Keratinocyte (primary cell): ENCODE results near the gene SLC25A44. TPM values are rescaled to one million over a fixed set of nuclear protein-coding genes. Genes with fewer than 3 reads are reported as not detected.
A peak's percentile ranks its signal among the peaks of the same experiment; 100 is the strongest.

Experiments used
- DNase-seq: peaks from one replicate; pipeline ENCODE4 v3.0.0-alpha.2; 2011; ENCODE audit warnings: low read depth, missing footprints, low spot score
- FAIRE-seq: peaks from 2 replicates; lab custom pipeline; 2011; peaks lifted over from hg19 to GRCh38; lab: Jason Lieb, UNC
- H2AFZ ChIP-seq: 2 replicates; pipeline ENCODE4 v1.6.0; 2012; ENCODE audit warnings: low read length, control low read depth, inconsistent platforms; ENCODE audit not compliant: control insufficient read depth
- H3K27ac ChIP-seq: 2 replicates; pipeline ENCODE4 v1.5.1; 2011; ENCODE audit warnings: low read length; ENCODE audit not compliant: control insufficient read depth, insufficient read depth
- H3K27me3 ChIP-seq: 3 replicates; pipeline ENCODE4 v1.6.0; 2011; ENCODE audit warnings: low read length; ENCODE audit not compliant: control insufficient read depth, insufficient read depth; ENCODE audit errors: extremely low read depth
- H3K36me3 ChIP-seq, 2 experiments: 2 replicates in 1 of 2; 3 replicates in 1 of 2; pipeline ENCODE4 v1.5.1; 2011; ENCODE audit warnings: low read length in 2 of 2, mild to moderate bottlenecking in 1 of 2; ENCODE audit not compliant: control insufficient read depth in 2 of 2, insufficient read depth in 2 of 2; ENCODE audit errors: extremely low read depth in 1 of 2
- H3K4me1 ChIP-seq: 3 replicates; pipeline ENCODE4 v1.5.1; 2011; ENCODE audit warnings: low read length; ENCODE audit not compliant: control insufficient read depth, insufficient read depth; ENCODE audit errors: extremely low read depth
- H3K4me2 ChIP-seq: 3 replicates; pipeline ENCODE4 v1.6.0; 2011; ENCODE audit warnings: low read depth, low read length; ENCODE audit not compliant: control insufficient read depth, insufficient read depth; ENCODE audit errors: extremely low read depth
- H3K4me3 ChIP-seq, 3 experiments: fragments of 200-600 bp in 1 of 3; sonication (generic) in 1 of 3; 2 replicates in 2 of 3; 3 replicates in 1 of 3; pipeline ENCODE4 v1.5.1; 2011 to 2016; ENCODE audit warnings: low read length in 3 of 3, mild to moderate bottlenecking in 3 of 3, control low read depth in 2 of 3, inconsistent platforms in 1 of 3, low read depth in 1 of 3, mixed read lengths in 1 of 3, mixed run types in 1 of 3, moderate library complexity in 1 of 3; ENCODE audit not compliant: control insufficient read depth in 2 of 3, insufficient read depth in 2 of 3; ENCODE audit errors: extremely low read depth in 1 of 3
- H3K79me2 ChIP-seq: 2 replicates; pipeline ENCODE4 v1.6.0; 2012; ENCODE audit warnings: low read length; ENCODE audit not compliant: control insufficient read depth, insufficient read depth
- H3K9ac ChIP-seq: 3 replicates; pipeline ENCODE4 v1.6.0; 2011; ENCODE audit warnings: low read length; ENCODE audit not compliant: control insufficient read depth, insufficient read depth; ENCODE audit errors: extremely low read depth
- H3K9me1 ChIP-seq: 3 replicates; pipeline ENCODE4 v1.6.0; 2011; ENCODE audit warnings: low read length; ENCODE audit not compliant: control insufficient read depth, insufficient read depth; ENCODE audit errors: extremely low read depth
- H3K9me3 ChIP-seq: 2 replicates; pipeline ENCODE4 v1.5.1; 2012; ENCODE audit warnings: low read depth, low read length; ENCODE audit not compliant: control insufficient read depth
- H4K20me1 ChIP-seq: 3 replicates; pipeline ENCODE4 v1.6.0; 2011; ENCODE audit warnings: low read length; ENCODE audit not compliant: control insufficient read depth, insufficient read depth; ENCODE audit errors: extremely low read depth
- EZH2 ChIP-seq: IDR thresholded peaks from one replicate; pipeline ENCODE4 v1.6.1; 2012; ENCODE audit warnings: inconsistent platforms, mild to moderate bottlenecking, low read length, moderate library complexity
- dilution Hi-C: fragments of 300-500 bp; cut with MboI; formaldehyde crosslinking; loops from one replicate; pipeline ENCODE4 v1.7.0; 2020; ENCODE audit warnings: low sequenced_read_pairs; ENCODE audit not compliant: extremely low pct_ligation_motif_present
- polyA plus RNA-seq, 5 experiments: library from polyadenylated mRNA; depleted of rRNA in 3 of 5; stranded (reverse) in 3 of 5; stranded (forward) in 1 of 5; unstranded in 1 of 5; fragments of >200 nt; gene quantifications; 1 replicate in 1 of 5; 2 replicates in 3 of 5; 3 replicates in 1 of 5; pipeline versions ENCODE4 v1.2.1 to v1.2.3, GENCODE V29; 2011 to 2012; ENCODE audit warnings: missing spikeins in 2 of 5, low read depth in 1 of 5, low replicate concordance in 1 of 5
- TF ChIP-seq, protein P1 (sequence below), 3 experiments: IDR thresholded peaks in 1 of 3; conservative IDR thresholded peaks in 1 of 3; optimal IDR thresholded peaks in 1 of 3; 2 replicates in 2 of 3; 3 replicates in 1 of 3; pipeline versions ENCODE3 to v1.5.1; 2011; ENCODE audit warnings: low read length in 3 of 3, mild to moderate bottlenecking in 3 of 3, moderate library complexity in 2 of 3, control low read depth in 1 of 3, inconsistent platforms in 1 of 3; ENCODE audit not compliant: insufficient read depth in 2 of 3; ENCODE audit errors: extremely low read depth in 1 of 3

The SLC25A44 gene
- polyA plus RNA-seq, 1 donor (not counting 4 experiments of a cell fraction or from before 2014, with no cell fraction given): 24.4 TPM

DNA sequence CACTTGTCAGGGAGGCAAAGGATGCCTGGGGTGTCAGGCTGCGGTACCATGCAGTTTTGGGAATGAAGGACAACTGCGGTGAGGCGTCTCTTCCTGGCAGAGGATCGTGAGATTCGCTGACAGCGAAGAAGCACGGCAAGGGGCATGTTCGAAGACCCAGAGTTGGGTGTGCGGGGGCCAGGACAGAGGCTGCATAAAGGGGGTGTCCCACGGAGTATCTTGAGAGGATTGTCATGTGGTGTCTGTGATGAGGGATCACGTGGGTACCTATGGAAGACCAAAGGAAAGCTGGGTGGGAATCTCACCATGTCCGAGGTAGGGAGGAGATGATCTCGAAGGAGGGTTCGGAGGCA, 372 bp downstream of the SLC25A44 start:
- Histone ChIP-seq H3K9ac (peak overlapping the region; percentile 87), H3K36me3 (peaks cover 5 to 8% of the 10 kb centered on the region in 2 experiments), H3K4me3 (peak overlapping the region; percentile 62 to 86 (median 84)), H3K9me3 (no peaks in the 10 kb centered on the region), H2AFZ (peak overlapping the region; percentile 46), H4K20me1 (no peaks in the 10 kb centered on the region), H3K27ac (peak overlapping the region; percentile 83), H3K9me1 (no peaks in the 10 kb centered on the region), H3K4me2 (peak overlapping the region; percentile 93), H3K4me1 (peaks cover 8% of the 10 kb centered on the region), H3K27me3 (no peaks in the 10 kb centered on the region), H3K79me2 (peaks cover 48% of the 10 kb centered on the region)
- dilution Hi-C loops: no loop called here
- no peak for DNase-seq
- no peak for FAIRE-seq
- TF ChIP-seq EZH2: no peak
- TF ChIP-seq, protein P1, sequence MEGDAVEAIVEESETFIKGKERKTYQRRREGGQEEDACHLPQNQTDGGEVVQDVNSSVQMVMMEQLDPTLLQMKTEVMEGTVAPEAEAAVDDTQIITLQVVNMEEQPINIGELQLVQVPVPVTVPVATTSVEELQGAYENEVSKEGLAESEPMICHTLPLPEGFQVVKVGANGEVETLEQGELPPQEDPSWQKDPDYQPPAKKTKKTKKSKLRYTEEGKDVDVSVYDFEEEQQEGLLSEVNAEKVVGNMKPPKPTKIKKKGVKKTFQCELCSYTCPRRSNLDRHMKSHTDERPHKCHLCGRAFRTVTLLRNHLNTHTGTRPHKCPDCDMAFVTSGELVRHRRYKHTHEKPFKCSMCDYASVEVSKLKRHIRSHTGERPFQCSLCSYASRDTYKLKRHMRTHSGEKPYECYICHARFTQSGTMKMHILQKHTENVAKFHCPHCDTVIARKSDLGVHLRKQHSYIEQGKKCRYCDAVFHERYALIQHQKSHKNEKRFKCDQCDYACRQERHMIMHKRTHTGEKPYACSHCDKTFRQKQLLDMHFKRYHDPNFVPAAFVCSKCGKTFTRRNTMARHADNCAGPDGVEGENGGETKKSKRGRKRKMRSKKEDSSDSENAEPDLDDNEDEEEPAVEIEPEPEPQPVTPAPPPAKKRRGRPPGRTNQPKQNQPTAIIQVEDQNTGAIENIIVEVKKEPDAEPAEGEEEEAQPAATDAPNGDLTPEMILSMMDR (optimal IDR thresholded peaks at IDR 0.05 in 1 of 3, IDR thresholded peaks at IDR 0.05 in 1 of 3, conservative IDR thresholded peaks at IDR 0.05 in 1 of 3; ENCODE audit: extremely low read depth in 1 of 3, insufficient read depth in 2 of 3, low read length in 3 of 3): no peak

DNA sequence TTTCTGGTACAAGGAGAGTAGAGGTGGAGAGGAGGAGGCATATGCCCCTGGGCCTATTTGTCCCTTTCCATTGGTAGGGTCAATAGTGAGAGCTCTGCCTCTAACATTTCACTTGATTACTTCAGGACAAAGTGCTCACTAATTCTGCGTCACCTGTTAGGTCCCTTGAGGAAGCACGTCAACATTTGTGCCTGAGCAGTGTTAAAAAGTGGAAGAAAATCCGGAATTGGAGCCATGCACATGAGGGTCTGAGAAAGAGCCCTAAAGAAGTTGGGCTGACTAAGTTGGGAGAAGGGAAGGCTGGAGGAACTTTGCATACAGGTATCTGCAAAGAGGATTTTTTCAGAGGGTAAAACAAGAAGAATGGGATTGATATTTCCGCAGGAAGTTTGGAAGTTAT, 1.9 kb downstream of the SLC25A44 start:
- Histone ChIP-seq H3K36me3 (peaks cover 13 to 18% of the 10 kb centered on the region in 2 experiments), H3K27me3 (no peaks in the 10 kb centered on the region), H3K4me3 (no peak overlapping the region), H4K20me1 (no peaks in the 10 kb centered on the region), H3K9me3 (no peaks in the 10 kb centered on the region), H3K4me2 (no peak overlapping the region), H3K4me1 (peaks cover 8% of the 10 kb centered on the region), H2AFZ (no peak overlapping the region), H3K27ac (no peak overlapping the region), H3K9me1 (no peaks in the 10 kb centered on the region), H3K79me2 (peaks cover 59% of the 10 kb centered on the region), H3K9ac (no peak overlapping the region)
- dilution Hi-C loops: no loop called here
- FAIRE-seq (no peak), DNase-seq (no peak)
- TF ChIP-seq EZH2: no peak
- TF ChIP-seq, protein P1 (optimal IDR thresholded peaks at IDR 0.05 in 1 of 3, IDR thresholded peaks at IDR 0.05 in 1 of 3, conservative IDR thresholded peaks at IDR 0.05 in 1 of 3; ENCODE audit: extremely low read depth in 1 of 3, insufficient read depth in 2 of 3, low read length in 3 of 3): no peak
